SK-N-SH treated with all-trans-retinoic acid at 6 μM for 48 hours (cell line): ENCODE measurements around the gene CDC42SE1.

ENCODE experiments used
- ATAC-seq: fragments of 200-7000 bp; cut with Tn5 transposase; 3 replicates; pipeline ENCODE4 v1.9.1; 2020; ENCODE audit warnings: mild to moderate bottlenecking, moderate library complexity
- ARNTL ChIP-seq: fragments of 450-650 bp; formaldehyde crosslinking; IDR thresholded peaks from 2 replicates; pipeline ENCODE4 v1.5.0; 2020; ENCODE audit warnings: low read depth, mild to moderate bottlenecking, moderate library complexity, borderline replicate concordance
- BACH2 ChIP-seq: fragments of 250-450 bp; sonication (Bioruptor Pico); IDR thresholded peaks from 2 replicates; pipeline ENCODE4 v1.9.0; 2021; ENCODE audit warnings: mild to moderate bottlenecking, borderline replicate concordance
- CSDC2 ChIP-seq: fragments of 250-450 bp; sonication (Bioruptor Pico); IDR thresholded peaks from 2 replicates; pipeline ENCODE4 v1.5.0; 2020; ENCODE audit warnings: mild to moderate bottlenecking, moderate library complexity
- ESRRG ChIP-seq: fragments of 250-450 bp; sonication (Bioruptor Pico); IDR thresholded peaks from 2 replicates; pipeline ENCODE4 v1.6.1; 2021; ENCODE audit warnings: mild to moderate bottlenecking
- GLIS3 ChIP-seq: fragments of 250-450 bp; sonication (Bioruptor Pico); IDR thresholded peaks from 2 replicates; pipeline ENCODE4 v1.5.0; 2020; ENCODE audit warnings: mild to moderate bottlenecking, moderate library complexity
- ISL1 ChIP-seq: fragments of 250-450 bp; sonication (Bioruptor Pico); IDR thresholded peaks from 2 replicates; pipeline ENCODE4 v2.1.2; 2022; ENCODE audit warnings: mild to moderate bottlenecking, moderate library complexity
- OSR1 ChIP-seq: fragments of 250-450 bp; sonication (Bioruptor Pico); IDR thresholded peaks from 2 replicates; pipeline ENCODE4 v1.8.0; 2022; ENCODE audit warnings: moderate library complexity, mild to moderate bottlenecking, inconsistent platforms
- PPARA ChIP-seq: fragments of 250-450 bp; sonication (Bioruptor Pico); IDR thresholded peaks from 2 replicates; pipeline ENCODE4 v1.5.0; 2020; ENCODE audit warnings: mild to moderate bottlenecking, borderline replicate concordance
- SNAI2 ChIP-seq: fragments of 250-450 bp; sonication (Bioruptor Pico); IDR thresholded peaks from 2 replicates; pipeline ENCODE4 v1.5.0; 2020; ENCODE audit warnings: mild to moderate bottlenecking, moderate library complexity
- TCF4 ChIP-seq: fragments of 250-450 bp; sonication (Bioruptor Pico); IDR thresholded peaks from 2 replicates; pipeline ENCODE4 v1.8.0; 2021; ENCODE audit warnings: mild to moderate bottlenecking, moderate library complexity, borderline replicate concordance
- TOX ChIP-seq: fragments of 250-450 bp; sonication (Bioruptor Pico); IDR thresholded peaks from 2 replicates; pipeline ENCODE4 v1.8.0; 2021; ENCODE audit warnings: mild to moderate bottlenecking, moderate library complexity, borderline replicate concordance
- ZC3H10 ChIP-seq: fragments of 250-450 bp; sonication (Bioruptor Pico); IDR thresholded peaks from 2 replicates; pipeline ENCODE4 v1.5.1; 2021; ENCODE audit warnings: mild to moderate bottlenecking, moderate library complexity
- ZFP3 ChIP-seq: fragments of 250-450 bp; sonication (Bioruptor Pico); IDR thresholded peaks from 2 replicates; pipeline ENCODE4 v1.5.0; 2020; ENCODE audit warnings: mild to moderate bottlenecking, moderate library complexity
- ZFP30 ChIP-seq: fragments of 450-650 bp; formaldehyde crosslinking; IDR thresholded peaks from 2 replicates; pipeline ENCODE4 v1.5.0; 2022; ENCODE audit warnings: mild to moderate bottlenecking, moderate library complexity
- ZNF565 ChIP-seq: fragments of 450-650 bp; formaldehyde crosslinking; conservative IDR thresholded peaks from 2 replicates; pipeline ENCODE4 v1.5.0; 2020; ENCODE audit warnings: low read depth, mild to moderate bottlenecking, moderate library complexity
- ZNF70 ChIP-seq: fragments of 450-650 bp; formaldehyde crosslinking; IDR thresholded peaks from 2 replicates; pipeline ENCODE4 v1.5.0; 2020; ENCODE audit warnings: mild to moderate bottlenecking, moderate library complexity
- TF ChIP-seq, protein P1 (sequence below): fragments of 250-450 bp; sonication (Bioruptor Pico); IDR thresholded peaks from 2 replicates; pipeline ENCODE4 v1.8.0; 2020; ENCODE audit warnings: mild to moderate bottlenecking, moderate library complexity, borderline replicate concordance
- TF ChIP-seq, protein P2 (sequence below): fragments of 250-450 bp; sonication (Bioruptor Pico); IDR thresholded peaks from 2 replicates; pipeline ENCODE4 v1.5.0; 2020; ENCODE audit warnings: mild to moderate bottlenecking, moderate library complexity
- TF ChIP-seq, protein P3 (sequence below): fragments of 250-450 bp; sonication (Bioruptor Pico); IDR thresholded peaks from 2 replicates; pipeline ENCODE4 v1.8.0; 2021; ENCODE audit warnings: low read depth, mild to moderate bottlenecking, moderate library complexity, borderline replicate concordance
- TF ChIP-seq, protein P4 (sequence below): fragments of 250-450 bp; sonication (Bioruptor Pico); IDR thresholded peaks from 2 replicates; pipeline ENCODE4 v1.5.1; 2021; ENCODE audit warnings: mild to moderate bottlenecking, moderate library complexity
- TF ChIP-seq, protein P5 (sequence below): fragments of 250-450 bp; sonication (Bioruptor Pico); IDR thresholded peaks from 2 replicates; pipeline ENCODE4 v1.5.1; 2020; ENCODE audit warnings: low read depth, mild to moderate bottlenecking, moderate library complexity

The CDC42SE1 gene

DNA sequence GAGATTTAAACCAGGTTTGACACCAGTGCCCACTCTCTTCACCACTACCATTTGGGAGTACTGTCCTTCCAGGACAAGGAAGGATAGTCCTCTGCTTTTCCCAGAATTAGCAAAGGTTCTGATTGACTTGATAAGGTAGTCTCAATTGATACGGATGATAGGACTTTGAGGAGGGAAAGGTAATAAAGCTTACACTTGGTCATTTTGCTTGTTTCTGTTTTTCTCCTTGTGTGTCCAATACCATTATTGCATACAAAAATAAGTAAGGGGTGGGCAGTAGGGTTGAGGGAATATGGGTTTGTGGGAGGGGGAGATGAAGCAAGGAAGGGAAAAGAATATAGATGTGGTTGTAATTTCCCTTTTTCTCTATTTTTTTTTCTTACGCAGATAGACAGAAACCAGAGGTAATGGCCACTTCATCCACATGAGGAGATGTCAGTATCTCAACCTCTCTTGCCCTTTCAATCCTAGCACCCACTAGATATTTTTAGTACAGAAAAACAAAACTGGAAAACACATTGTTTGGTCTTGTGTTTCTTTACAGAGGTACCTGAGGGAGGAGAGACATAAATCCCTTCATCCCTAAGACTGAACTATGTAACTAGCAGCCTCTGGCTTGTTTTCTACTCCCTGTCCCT lies 9.3 kb downstream of the CDC42SE1 start:
- TF ChIP-seq ISL1 (CRISPR knock-in tag) (no peak), ZNF565 (CRISPR knock-in tag) (no peak), SNAI2 (no peak)
- TF ChIP-seq, protein P1, sequence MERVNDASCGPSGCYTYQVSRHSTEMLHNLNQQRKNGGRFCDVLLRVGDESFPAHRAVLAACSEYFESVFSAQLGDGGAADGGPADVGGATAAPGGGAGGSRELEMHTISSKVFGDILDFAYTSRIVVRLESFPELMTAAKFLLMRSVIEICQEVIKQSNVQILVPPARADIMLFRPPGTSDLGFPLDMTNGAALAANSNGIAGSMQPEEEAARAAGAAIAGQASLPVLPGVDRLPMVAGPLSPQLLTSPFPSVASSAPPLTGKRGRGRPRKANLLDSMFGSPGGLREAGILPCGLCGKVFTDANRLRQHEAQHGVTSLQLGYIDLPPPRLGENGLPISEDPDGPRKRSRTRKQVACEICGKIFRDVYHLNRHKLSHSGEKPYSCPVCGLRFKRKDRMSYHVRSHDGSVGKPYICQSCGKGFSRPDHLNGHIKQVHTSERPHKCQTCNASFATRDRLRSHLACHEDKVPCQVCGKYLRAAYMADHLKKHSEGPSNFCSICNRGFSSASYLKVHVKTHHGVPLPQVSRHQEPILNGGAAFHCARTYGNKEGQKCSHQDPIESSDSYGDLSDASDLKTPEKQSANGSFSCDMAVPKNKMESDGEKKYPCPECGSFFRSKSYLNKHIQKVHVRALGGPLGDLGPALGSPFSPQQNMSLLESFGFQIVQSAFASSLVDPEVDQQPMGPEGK, result no peak
- ATAC-seq, result no peak

DNA sequence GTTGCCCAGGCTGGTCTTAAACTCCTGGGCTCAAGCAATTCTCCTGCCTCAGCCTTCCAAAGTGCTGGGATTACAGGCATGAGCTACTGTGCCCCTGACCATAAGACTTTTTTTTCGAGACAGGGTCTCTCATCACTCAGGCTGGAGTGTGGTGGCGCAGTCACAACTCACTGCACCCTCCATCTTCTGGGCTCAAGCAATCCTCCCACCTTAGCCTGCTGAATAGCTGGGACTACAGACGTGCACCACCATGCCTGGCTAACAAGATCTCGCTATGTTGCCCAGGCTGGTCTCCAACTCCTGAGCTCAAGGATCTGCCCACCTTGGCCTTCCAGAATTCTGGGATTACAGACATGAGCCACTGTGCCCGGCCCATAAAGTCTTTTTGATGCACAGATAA lies 10.0 kb downstream of the CDC42SE1 start:
- TF ChIP-seq ISL1 (CRISPR knock-in tag), result no peak
- TF ChIP-seq, protein P2, sequence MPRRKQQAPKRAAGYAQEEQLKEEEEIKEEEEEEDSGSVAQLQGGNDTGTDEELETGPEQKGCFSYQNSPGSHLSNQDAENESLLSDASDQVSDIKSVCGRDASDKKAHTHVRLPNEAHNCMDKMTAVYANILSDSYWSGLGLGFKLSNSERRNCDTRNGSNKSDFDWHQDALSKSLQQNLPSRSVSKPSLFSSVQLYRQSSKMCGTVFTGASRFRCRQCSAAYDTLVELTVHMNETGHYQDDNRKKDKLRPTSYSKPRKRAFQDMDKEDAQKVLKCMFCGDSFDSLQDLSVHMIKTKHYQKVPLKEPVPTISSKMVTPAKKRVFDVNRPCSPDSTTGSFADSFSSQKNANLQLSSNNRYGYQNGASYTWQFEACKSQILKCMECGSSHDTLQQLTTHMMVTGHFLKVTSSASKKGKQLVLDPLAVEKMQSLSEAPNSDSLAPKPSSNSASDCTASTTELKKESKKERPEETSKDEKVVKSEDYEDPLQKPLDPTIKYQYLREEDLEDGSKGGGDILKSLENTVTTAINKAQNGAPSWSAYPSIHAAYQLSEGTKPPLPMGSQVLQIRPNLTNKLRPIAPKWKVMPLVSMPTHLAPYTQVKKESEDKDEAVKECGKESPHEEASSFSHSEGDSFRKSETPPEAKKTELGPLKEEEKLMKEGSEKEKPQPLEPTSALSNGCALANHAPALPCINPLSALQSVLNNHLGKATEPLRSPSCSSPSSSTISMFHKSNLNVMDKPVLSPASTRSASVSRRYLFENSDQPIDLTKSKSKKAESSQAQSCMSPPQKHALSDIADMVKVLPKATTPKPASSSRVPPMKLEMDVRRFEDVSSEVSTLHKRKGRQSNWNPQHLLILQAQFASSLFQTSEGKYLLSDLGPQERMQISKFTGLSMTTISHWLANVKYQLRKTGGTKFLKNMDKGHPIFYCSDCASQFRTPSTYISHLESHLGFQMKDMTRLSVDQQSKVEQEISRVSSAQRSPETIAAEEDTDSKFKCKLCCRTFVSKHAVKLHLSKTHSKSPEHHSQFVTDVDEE (CRISPR knock-in tag), result no peak
- TF ChIP-seq TCF4 (CRISPR knock-in tag), result no peak
- no peak for TF ChIP-seq ARNTL (CRISPR knock-in tag)
- no peak for TF ChIP-seq GLIS3 (CRISPR knock-in tag)
- no peak for TF ChIP-seq ZNF565 (CRISPR knock-in tag)
- TF ChIP-seq ZFP3 (CRISPR knock-in tag), result no peak
- TF ChIP-seq CSDC2 (CRISPR knock-in tag), result no peak
- TF ChIP-seq ZC3H10, result no peak
- TF ChIP-seq, all 23 proteins: peak for 0
- no peak for ATAC-seq

DNA sequence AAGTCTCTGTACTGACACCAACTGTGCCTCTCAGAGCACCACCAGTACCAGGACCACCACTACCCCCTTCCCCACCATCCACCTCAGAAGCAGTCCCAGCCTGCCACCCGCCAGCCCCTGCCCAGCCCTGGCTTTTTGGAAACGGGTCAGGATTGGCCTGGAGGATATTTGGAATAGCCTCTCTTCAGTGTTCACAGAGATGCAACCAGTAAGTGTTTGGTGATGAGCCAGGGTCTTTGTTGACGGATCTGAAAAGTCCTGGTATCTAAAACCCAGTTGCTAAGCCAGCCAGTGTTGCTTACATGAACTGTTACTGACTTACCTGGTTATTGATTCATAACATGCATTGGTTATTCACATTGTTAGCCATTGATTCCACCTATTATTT lies 10.8 kb downstream of the CDC42SE1 start:
- ATAC-seq, result no peak
- TF ChIP-seq OSR1 (CRISPR knock-in tag) (no peak), ZFP3 (CRISPR knock-in tag) (no peak), ISL1 (CRISPR knock-in tag) (no peak), ZNF565 (CRISPR knock-in tag) (no peak), ESRRG (no peak), SNAI2 (no peak)
- TF ChIP-seq, protein P2 (CRISPR knock-in tag), result no peak
- TF ChIP-seq, protein P3, sequence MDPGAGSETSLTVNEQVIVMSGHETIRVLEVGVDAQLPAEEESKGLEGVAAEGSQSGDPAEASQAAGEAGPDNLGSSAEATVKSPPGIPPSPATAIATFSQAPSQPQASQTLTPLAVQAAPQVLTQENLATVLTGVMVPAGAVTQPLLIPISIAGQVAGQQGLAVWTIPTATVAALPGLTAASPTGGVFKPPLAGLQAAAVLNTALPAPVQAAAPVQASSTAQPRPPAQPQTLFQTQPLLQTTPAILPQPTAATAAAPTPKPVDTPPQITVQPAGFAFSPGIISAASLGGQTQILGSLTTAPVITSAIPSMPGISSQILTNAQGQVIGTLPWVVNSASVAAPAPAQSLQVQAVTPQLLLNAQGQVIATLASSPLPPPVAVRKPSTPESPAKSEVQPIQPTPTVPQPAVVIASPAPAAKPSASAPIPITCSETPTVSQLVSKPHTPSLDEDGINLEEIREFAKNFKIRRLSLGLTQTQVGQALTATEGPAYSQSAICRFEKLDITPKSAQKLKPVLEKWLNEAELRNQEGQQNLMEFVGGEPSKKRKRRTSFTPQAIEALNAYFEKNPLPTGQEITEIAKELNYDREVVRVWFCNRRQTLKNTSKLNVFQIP (CRISPR knock-in tag), result no peak

DNA sequence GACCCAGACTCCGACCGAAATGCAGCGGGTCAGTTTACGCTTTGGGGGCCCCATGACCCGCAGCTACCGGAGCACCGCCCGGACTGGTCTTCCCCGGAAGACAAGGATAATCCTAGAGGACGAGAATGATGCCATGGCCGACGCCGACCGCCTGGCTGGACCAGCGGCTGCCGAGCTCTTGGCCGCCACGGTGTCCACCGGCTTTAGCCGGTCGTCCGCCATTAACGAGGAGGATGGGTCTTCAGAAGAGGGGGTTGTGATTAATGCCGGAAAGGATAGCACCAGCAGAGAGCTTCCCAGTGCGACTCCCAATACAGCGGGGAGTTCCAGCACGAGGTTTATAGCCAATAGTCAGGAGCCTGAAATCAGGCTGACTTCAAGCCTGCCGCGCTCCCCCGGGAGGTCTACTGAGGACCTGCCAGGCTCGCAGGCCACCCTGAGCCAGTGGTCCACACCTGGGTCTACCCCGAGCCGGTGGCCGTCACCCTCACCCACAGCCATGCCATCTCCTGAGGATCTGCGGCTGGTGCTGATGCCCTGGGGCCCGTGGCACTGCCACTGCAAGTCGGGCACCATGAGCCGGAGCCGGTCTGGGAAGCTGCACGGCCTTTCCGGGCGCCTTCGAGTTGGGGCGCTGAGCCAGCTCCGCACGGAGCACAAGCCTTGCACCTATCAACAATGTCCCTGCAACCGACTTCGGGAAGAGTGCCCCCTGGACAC lies 11.3 kb downstream of the CDC42SE1 start:
- ATAC-seq, result peak; percentile 87
- peak; percentile 24; the same call in 1 of the 2 replicates for TF ChIP-seq TOX (CRISPR knock-in tag)
- no peak for TF ChIP-seq ZNF565 (CRISPR knock-in tag)
- no peak for TF ChIP-seq ZNF70 (CRISPR knock-in tag)
- no peak for TF ChIP-seq BACH2 (CRISPR knock-in tag)
- no peak for TF ChIP-seq PPARA (CRISPR knock-in tag)
- TF ChIP-seq ZFP30 (CRISPR knock-in tag), result no peak
- TF ChIP-seq, protein P4, sequence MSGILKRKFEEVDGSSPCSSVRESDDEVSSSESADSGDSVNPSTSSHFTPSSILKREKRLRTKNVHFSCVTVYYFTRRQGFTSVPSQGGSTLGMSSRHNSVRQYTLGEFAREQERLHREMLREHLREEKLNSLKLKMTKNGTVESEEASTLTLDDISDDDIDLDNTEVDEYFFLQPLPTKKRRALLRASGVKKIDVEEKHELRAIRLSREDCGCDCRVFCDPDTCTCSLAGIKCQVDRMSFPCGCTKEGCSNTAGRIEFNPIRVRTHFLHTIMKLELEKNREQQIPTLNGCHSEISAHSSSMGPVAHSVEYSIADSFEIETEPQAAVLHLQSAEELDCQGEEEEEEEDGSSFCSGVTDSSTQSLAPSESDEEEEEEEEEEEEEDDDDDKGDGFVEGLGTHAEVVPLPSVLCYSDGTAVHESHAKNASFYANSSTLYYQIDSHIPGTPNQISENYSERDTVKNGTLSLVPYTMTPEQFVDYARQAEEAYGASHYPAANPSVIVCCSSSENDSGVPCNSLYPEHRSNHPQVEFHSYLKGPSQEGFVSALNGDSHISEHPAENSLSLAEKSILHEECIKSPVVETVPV (CRISPR knock-in tag), result no peak
- peak; percentile 30; the same call in 1 of the 2 replicates for TF ChIP-seq ZFP3 (CRISPR knock-in tag)
- TF ChIP-seq, protein P5, sequence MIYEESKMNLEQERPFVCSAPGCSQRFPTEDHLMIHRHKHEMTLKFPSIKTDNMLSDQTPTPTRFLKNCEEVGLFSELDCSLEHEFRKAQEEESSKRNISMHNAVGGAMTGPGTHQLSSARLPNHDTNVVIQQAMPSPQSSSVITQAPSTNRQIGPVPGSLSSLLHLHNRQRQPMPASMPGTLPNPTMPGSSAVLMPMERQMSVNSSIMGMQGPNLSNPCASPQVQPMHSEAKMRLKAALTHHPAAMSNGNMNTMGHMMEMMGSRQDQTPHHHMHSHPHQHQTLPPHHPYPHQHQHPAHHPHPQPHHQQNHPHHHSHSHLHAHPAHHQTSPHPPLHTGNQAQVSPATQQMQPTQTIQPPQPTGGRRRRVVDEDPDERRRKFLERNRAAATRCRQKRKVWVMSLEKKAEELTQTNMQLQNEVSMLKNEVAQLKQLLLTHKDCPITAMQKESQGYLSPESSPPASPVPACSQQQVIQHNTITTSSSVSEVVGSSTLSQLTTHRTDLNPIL, result no peak
- no peak for TF ChIP-seq OSR1 (CRISPR knock-in tag)
